Measurements from ENCODE around the gene VEGFC. TPM values are rescaled to one million over a fixed set of nuclear protein-coding genes. Genes with fewer than 3 reads are reported as not detected.

Gene VEGFC
- total RNA-seq, 4 donors from 2014 or later: 2.6 to 14.9 (median 5.4) TPM

GRCh38 chr4:176824645-176825366, 32.1 kb upstream of the VEGFC start:
- TF ChIP-seq CTCF (IDR thresholded peaks at IDR 0.05): no peak
- no peaks in the 10 kb centered on the region for H3K36me3 ChIP-seq
- no peaks in the 10 kb centered on the region for H3K9me3 ChIP-seq
- H3K4me3 ChIP-seq: no peak overlapping the region
- no peak overlapping the region for H3K27ac ChIP-seq
- H3K27me3 ChIP-seq: no peaks in the 10 kb centered on the region
- no peak for DNase-seq
- no peaks in the 10 kb centered on the region for H3K4me1 ChIP-seq

GRCh38 chr4:176818531-176818930, 25.8 kb upstream of the VEGFC start:
- no peak for DNase-seq
- no peaks in the 10 kb centered on the region for H3K27me3 ChIP-seq
- no peak overlapping the region for H3K27ac ChIP-seq
- H3K36me3 ChIP-seq: no peaks in the 10 kb centered on the region
- TF ChIP-seq CTCF (IDR thresholded peaks at IDR 0.05) (no peak), POLR2A (IDR thresholded peaks at IDR 0.05) (no peak)
- no peak overlapping the region for H3K4me3 ChIP-seq
- H3K4me1 ChIP-seq: no peaks in the 10 kb centered on the region
- no peaks in the 10 kb centered on the region for H3K9me3 ChIP-seq

DNA sequence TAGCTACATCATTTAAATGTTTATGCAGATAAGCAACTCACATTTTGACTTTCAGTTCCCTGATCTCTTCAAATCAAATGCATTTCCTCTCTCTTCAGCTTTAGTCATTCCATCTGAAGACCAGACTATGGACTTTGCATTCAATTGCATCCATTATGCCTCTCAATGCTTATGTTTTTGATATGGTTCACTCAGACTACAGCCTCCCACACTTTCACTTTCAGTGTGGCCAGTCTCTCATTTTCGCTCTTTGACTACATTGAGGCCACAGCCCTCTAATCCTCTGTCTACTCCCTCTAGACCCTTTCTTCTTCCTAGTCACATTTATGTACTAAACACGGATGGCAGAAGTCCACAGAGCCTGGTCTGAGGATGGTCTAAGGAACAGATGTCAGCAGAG, 24.5 kb upstream of the VEGFC start:
- H3K4me3 ChIP-seq: no peak overlapping the region
- H3K4me1 ChIP-seq: no peaks in the 10 kb centered on the region
- no peak for TF ChIP-seq POLR2A (IDR thresholded peaks at IDR 0.05)
- no peak for DNase-seq
- H3K9me3 ChIP-seq: no peaks in the 10 kb centered on the region
- H3K36me3 ChIP-seq: no peaks in the 10 kb centered on the region
- no peaks in the 10 kb centered on the region for H3K27me3 ChIP-seq
- no peak overlapping the region for H3K27ac ChIP-seq

- no peak overlapping the region for H3K4me3 ChIP-seq
- TF ChIP-seq CTCF (IDR thresholded peaks at IDR 0.05) (no peak), POLR2A (IDR thresholded peaks at IDR 0.05) (no peak)
- no peak for DNase-seq
- no peak overlapping the region for H3K27ac ChIP-seq
- H3K9me3 ChIP-seq: no peaks in the 10 kb centered on the region
- no peaks in the 10 kb centered on the region for H3K27me3 ChIP-seq
- no peaks in the 10 kb centered on the region for H3K36me3 ChIP-seq
- H3K4me1 ChIP-seq: no peaks in the 10 kb centered on the region
Observed at GRCh38 chr4:176814770-176815169, 22.0 kb upstream of the VEGFC start.

GRCh38 chr4:176810481-176811249, 17.9 kb upstream of the VEGFC start:
- H3K27ac ChIP-seq: no peak overlapping the region
- H3K4me3 ChIP-seq: no peak overlapping the region
- no peak for TF ChIP-seq CTCF (IDR thresholded peaks at IDR 0.05)
- no peak for TF ChIP-seq POLR2A (IDR thresholded peaks at IDR 0.05)
- H3K4me1 ChIP-seq: no peaks in the 10 kb centered on the region
- no peaks in the 10 kb centered on the region for H3K9me3 ChIP-seq
- DNase-seq: no peak
- H3K27me3 ChIP-seq: no peaks in the 10 kb centered on the region
- H3K36me3 ChIP-seq: no peaks in the 10 kb centered on the region

DNA sequence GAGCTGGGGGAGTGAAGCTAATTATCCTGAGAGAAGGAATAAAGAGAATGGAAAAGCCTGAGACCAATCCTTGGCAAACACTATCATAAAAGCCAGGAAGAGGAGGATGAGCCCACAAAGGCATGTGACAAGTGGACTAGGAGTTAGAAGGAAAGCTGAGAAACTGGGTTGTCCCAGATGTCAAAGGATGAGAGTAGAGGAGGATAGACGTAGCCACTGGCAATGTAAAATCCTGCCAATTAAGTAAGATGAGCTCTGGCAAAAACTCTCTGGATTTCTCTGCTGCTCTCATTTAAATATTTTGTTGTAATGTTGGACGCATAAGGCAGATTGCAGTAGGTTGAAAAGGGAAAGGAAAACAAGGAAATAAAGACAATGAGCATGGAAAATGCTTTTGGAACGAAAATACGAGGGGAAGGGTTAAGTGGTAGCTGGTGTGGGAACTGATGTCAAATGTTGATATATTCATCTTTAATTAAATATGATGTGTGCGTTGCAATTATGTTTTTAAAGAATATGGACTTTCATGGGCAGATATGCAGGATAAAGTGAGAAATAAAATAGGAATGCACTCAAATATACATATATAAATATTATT, 14.2 kb upstream of the VEGFC start:
- no peaks in the 10 kb centered on the region for H3K27me3 ChIP-seq
- no peaks in the 10 kb centered on the region for H3K9me3 ChIP-seq
- no peaks in the 10 kb centered on the region for H3K4me1 ChIP-seq
- no peak overlapping the region for H3K4me3 ChIP-seq
- TF ChIP-seq CTCF (IDR thresholded peaks at IDR 0.05) (no peak), POLR2A (IDR thresholded peaks at IDR 0.05) (no peak)
- no peaks in the 10 kb centered on the region for H3K36me3 ChIP-seq
- H3K27ac ChIP-seq: no peak overlapping the region
- no peak for DNase-seq

Measured in Peyer's patch (tissue), 4 donors.